CD4-positive, alpha-beta T cell (primary cell): ENCODE results near the gene BCL2L12. TPM values are rescaled to one million over a fixed set of nuclear protein-coding genes. Genes with fewer than 3 reads are reported as not detected.

Experiments
- ATAC-seq: fragments of 200-7000 bp; cut with Tn5 transposase; one replicate; pipeline ENCODE4 v1.10.0; 2022; ENCODE audit warnings: mild to moderate bottlenecking; ENCODE audit not compliant: poor library complexity
- CTCF ChIA-PET: fragments of 350-600 bp; sonication (Branson Sonifier 250); formaldehyde crosslinking; loops from one replicate; lab custom pipeline; 2021; ENCODE audit warnings: antibody characterized with exemption, inconsistent platforms; lab: Charles Lee
- POLR2A ChIA-PET: fragments of 350-600 bp; sonication (Branson Sonifier 250); formaldehyde crosslinking; loops from one replicate; lab custom pipeline; 2021; ENCODE audit warnings: antibody characterized with exemption, inconsistent platforms; lab: Charles Lee
- DNase-seq, 14 experiments: peaks; one replicate each; pipeline ENCODE4 v3.0.0-alpha.2; 2013 to 2020; ENCODE audit warnings: mixed read lengths in 2 of 14
- H3K27ac ChIP-seq, 2 donors: one replicate each; pipeline versions ENCODE4 v1.5.1 to v1.7.0; 2013; ENCODE audit warnings: low read length in 2 of 2, low read depth in 1 of 2, mild to moderate bottlenecking in 1 of 2
- H3K27me3 ChIP-seq, 2 experiments: 1 replicate in 1 of 2; 2 replicates in 1 of 2; pipeline versions ENCODE4 v1.6.1 to v1.7.0; 2013; ENCODE audit warnings: low read length in 2 of 2, control low read depth in 1 of 2, mild to moderate bottlenecking in 1 of 2, moderate library complexity in 1 of 2; ENCODE audit not compliant: insufficient read depth in 2 of 2, control insufficient read depth in 1 of 2
- H3K36me3 ChIP-seq: one replicate; pipeline ENCODE4 v1.6.1; 2013; ENCODE audit warnings: low read length, control low read depth; ENCODE audit not compliant: insufficient read depth
- H3K4me1 ChIP-seq: one replicate; pipeline ENCODE4 v1.6.1; 2013; ENCODE audit warnings: low read length, control low read depth; ENCODE audit not compliant: insufficient read depth
- H3K4me3 ChIP-seq: one replicate; pipeline ENCODE4 v1.5.1; 2013; ENCODE audit warnings: mild to moderate bottlenecking, low read length, moderate library complexity
- H3K9me3 ChIP-seq, 2 experiments: 1 replicate in 1 of 2; 2 replicates in 1 of 2; pipeline versions ENCODE4 v1.6.1 to v1.7.0; 2013; ENCODE audit warnings: low read length in 2 of 2, mild to moderate bottlenecking in 2 of 2, control low read depth in 1 of 2, moderate library complexity in 1 of 2; ENCODE audit not compliant: control insufficient read depth in 1 of 2, insufficient read depth in 1 of 2
- H3K27ac Mint-ChIP-seq: one replicate; pipeline ENCODE4 v1.8.0; 2020; ENCODE audit warnings: mixed read lengths
- H3K27me3 Mint-ChIP-seq: one replicate; pipeline ENCODE4 v1.8.0; 2021; ENCODE audit warnings: mixed read lengths
- H3K36me3 Mint-ChIP-seq: one replicate; pipeline ENCODE4 v1.8.0; 2021; ENCODE audit warnings: low read depth, mixed read lengths
- H3K4me1 Mint-ChIP-seq: one replicate; pipeline ENCODE4 v1.8.0; 2021; ENCODE audit warnings: low read depth, mixed read lengths
- H3K4me3 Mint-ChIP-seq: one replicate; pipeline ENCODE4 v1.8.0; 2020; ENCODE audit warnings: mild to moderate bottlenecking, mixed read lengths
- H3K9me3 Mint-ChIP-seq: one replicate; pipeline ENCODE4 v1.8.0; 2020; ENCODE audit warnings: mixed read lengths
- intact Hi-C, 2 experiments: fragments of 100-400 bp; cut with DNase I in 1 of 2; cut with micrococcal nuclease in 1 of 2; formaldehyde crosslinking; loops; one replicate each; pipeline versions ENCODE4 v1.15.1 to v1.9.0; 2023 to 2025; cut with DNase I, micrococcal nuclease
- total RNA-seq, 174 experiments: library from RNA in 2 of 174; stranded (reverse) in 2 of 174; gene quantifications; one replicate each; pipeline ENCODE4 v1.2.3 and lab custom pipeline; 2021 to 2026
- TF ChIP-seq, protein P1 (sequence below): fragments of 200-600 bp; IDR thresholded peaks from one replicate; pipeline ENCODE4 v1.8.0; 2022; ENCODE audit warnings: antibody characterized with exemption, mild to moderate bottlenecking

BCL2L12 gene
- total RNA-seq, 2 experiments from 2014 or later = 9.9 to 11.3 TPM

DNA sequence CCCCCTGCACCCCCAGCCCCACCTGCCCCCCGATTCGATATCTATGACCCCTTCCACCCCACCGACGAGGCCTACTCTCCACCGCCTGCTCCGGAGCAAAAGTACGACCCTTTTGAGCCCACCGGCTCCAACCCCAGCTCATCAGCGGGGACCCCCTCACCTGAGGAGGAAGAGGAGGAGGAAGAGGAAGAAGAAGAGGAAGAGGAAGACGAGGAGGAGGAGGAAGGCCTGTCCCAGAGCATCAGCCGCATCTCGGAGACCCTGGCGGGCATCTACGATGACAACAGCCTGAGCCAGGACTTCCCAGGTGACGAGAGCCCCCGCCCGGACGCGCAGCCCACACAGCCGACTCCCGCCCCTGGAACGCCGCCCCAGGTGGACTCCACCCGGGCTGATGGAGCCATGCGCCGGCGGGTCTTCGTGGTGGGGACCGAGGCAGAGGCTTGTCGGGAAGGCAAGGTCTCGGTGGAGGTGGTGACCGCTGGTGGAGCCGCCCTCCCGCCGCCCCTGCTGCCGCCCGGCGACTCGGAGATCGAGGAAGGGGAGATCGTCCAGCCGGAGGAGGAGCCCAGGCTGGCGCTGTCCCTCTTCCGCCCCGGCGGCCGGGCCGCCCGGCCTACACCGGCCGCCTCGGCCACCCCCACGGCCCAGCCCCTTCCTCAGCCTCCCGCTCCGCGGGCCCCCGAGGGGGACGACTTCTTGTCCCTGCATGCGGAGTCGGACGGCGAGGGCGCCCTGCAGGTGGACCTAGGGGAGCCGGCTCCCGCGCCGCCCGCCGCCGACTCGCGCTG, 14.5 kb upstream of the BCL2L12 start:
- CTCF ChIA-PET = no interaction called here
- H3K27ac Mint-ChIP-seq = no peak overlapping the region

DNA sequence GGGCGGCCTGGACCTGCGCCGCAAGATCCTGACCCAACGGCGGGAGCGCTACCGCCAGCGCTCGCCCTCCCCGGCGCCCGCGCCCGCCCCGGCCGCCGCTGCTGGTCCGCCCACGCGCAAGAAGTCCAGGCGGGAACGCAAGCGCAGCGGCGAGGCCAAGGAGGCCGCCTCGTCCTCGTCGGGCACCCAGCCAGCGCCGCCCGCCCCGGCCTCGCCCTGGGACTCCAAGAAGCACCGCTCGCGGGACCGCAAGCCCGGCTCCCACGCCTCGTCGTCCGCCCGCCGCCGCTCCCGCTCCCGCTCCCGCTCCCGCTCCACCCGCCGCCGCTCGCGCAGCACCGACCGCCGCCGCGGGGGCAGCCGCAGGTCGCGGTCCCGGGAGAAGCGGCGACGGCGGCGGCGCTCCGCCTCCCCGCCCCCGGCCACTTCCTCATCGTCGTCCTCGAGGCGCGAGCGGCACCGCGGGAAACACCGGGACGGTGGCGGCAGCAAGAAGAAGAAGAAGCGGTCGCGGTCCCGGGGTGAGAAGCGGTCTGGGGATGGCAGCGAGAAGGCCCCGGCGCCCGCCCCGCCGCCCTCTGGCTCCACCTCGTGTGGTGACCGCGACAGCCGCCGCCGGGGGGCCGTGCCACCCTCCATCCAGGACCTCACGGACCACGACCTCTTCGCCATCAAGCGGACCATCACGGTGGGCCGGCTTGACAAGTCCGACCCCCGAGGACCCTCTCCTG, 13.7 kb upstream of the BCL2L12 start:
- peaks cover 64% of the 10 kb centered on the region for H3K36me3 Mint-ChIP-seq
- H3K36me3 ChIP-seq = peaks cover 76% of the 10 kb centered on the region

More for the DNA sequence above, 14.5 kb upstream of the BCL2L12 start:
- Histone ChIP-seq H3K4me1 (peaks cover 2% of the 10 kb centered on the region), H3K4me3 (no peak overlapping the region), H3K27ac (no peak overlapping the region), H3K36me3 (peaks cover 76% of the 10 kb centered on the region), H3K27me3 (no peaks in the 10 kb centered on the region), H3K9me3 (no peaks in the 10 kb centered on the region)
- POLR2A ChIA-PET = no interaction called here
- Mint-ChIP-seq H3K4me1 (no peaks in the 10 kb centered on the region), H3K9me3 (no peaks in the 10 kb centered on the region), H3K27me3 (no peaks in the 10 kb centered on the region), H3K4me3 (no peak overlapping the region), H3K36me3 (peaks cover 61% of the 10 kb centered on the region)
- intact Hi-C loops = no loop called here
- ATAC-seq (no peak), DNase-seq (peak in 1 of 14 experiments; percentile 29)
- TF ChIP-seq, protein P1, sequence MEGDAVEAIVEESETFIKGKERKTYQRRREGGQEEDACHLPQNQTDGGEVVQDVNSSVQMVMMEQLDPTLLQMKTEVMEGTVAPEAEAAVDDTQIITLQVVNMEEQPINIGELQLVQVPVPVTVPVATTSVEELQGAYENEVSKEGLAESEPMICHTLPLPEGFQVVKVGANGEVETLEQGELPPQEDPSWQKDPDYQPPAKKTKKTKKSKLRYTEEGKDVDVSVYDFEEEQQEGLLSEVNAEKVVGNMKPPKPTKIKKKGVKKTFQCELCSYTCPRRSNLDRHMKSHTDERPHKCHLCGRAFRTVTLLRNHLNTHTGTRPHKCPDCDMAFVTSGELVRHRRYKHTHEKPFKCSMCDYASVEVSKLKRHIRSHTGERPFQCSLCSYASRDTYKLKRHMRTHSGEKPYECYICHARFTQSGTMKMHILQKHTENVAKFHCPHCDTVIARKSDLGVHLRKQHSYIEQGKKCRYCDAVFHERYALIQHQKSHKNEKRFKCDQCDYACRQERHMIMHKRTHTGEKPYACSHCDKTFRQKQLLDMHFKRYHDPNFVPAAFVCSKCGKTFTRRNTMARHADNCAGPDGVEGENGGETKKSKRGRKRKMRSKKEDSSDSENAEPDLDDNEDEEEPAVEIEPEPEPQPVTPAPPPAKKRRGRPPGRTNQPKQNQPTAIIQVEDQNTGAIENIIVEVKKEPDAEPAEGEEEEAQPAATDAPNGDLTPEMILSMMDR = no peak

DNA sequence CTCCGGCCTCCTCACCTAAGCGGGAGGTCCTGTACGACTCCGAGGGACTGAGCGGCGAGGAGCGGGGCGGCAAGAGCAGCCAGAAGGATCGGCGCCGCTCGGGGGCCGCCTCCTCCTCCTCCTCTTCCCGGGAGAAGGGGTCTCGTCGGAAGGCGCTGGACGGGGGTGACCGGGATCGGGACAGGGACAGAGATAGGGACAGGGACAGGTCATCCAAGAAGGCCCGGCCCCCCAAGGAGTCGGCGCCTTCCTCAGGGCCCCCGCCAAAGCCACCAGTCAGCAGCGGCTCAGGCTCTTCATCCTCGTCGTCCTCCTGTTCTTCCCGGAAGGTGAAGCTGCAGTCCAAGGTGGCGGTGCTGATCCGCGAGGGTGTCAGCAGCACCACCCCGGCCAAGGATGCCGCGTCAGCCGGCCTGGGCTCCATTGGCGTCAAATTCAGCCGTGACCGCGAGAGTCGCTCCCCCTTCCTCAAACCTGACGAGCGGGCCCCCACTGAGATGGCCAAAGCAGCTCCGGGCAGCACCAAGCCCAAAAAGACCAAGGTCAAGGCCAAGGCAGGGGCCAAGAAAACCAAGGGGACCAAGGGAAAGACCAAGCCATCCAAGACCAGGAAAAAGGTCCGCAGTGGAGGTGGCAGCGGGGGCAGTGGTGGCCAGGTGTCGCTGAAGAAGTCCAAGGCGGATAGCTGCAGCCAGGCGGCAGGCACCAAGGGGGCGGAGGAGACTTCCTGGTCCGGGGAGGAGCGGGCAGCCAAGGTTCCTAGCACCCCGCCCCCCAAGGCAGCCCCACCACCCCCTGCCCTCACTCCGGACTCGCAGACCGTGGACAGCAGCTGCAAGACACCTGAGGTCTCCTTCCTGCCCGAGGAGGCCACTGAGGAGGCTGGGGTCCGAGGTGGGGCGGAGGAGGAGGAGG, 12.9 kb upstream of the BCL2L12 start:
- CTCF ChIA-PET = no interaction called here
- peaks cover 76% of the 10 kb centered on the region for H3K36me3 ChIP-seq

More for the DNA sequence above, 13.7 kb upstream of the BCL2L12 start:
- DNase-seq (no peak), ATAC-seq (no peak)
- Histone ChIP-seq H3K9me3 (no peaks in the 10 kb centered on the region), H3K4me3 (no peak overlapping the region), H3K27me3 (no peaks in the 10 kb centered on the region), H3K4me1 (peaks cover 2% of the 10 kb centered on the region), H3K27ac (no peak overlapping the region)
- TF ChIP-seq, protein P1 = no peak
- CTCF ChIA-PET = no interaction called here
- H3K4me1 Mint-ChIP-seq = no peaks in the 10 kb centered on the region
- H3K27ac Mint-ChIP-seq = no peak overlapping the region
- H3K27me3 Mint-ChIP-seq = no peaks in the 10 kb centered on the region
- H3K4me3 Mint-ChIP-seq = no peak overlapping the region
- intact Hi-C loops = no loop called here
- no peaks in the 10 kb centered on the region for H3K9me3 Mint-ChIP-seq
- POLR2A ChIA-PET = no interaction called here

More for the DNA sequence above, 12.9 kb upstream of the BCL2L12 start:
- DNase-seq (no peak), ATAC-seq (no peak)
- POLR2A ChIA-PET = no interaction called here
- Mint-ChIP-seq H3K36me3 (peaks cover 64% of the 10 kb centered on the region), H3K27me3 (no peaks in the 10 kb centered on the region), H3K27ac (no peak overlapping the region), H3K4me3 (no peak overlapping the region), H3K9me3 (no peaks in the 10 kb centered on the region), H3K4me1 (no peaks in the 10 kb centered on the region)
- intact Hi-C loops = no loop called here
- Histone ChIP-seq H3K4me1 (peaks cover 2% of the 10 kb centered on the region), H3K9me3 (no peaks in the 10 kb centered on the region), H3K27me3 (no peaks in the 10 kb centered on the region), H3K27ac (no peak overlapping the region), H3K4me3 (no peak overlapping the region)
- TF ChIP-seq, protein P1 = no peak
